NCI-H748 (cell line): ENCODE measurements around the gene FOXF1.

Source experiments
- DNase-seq: peaks from one replicate; lab custom pipeline; 2025; ENCODE audit not compliant: unreplicated experiment; lab: John Stamatoyannopoulos, UW

Gene FOXF1

DNA sequence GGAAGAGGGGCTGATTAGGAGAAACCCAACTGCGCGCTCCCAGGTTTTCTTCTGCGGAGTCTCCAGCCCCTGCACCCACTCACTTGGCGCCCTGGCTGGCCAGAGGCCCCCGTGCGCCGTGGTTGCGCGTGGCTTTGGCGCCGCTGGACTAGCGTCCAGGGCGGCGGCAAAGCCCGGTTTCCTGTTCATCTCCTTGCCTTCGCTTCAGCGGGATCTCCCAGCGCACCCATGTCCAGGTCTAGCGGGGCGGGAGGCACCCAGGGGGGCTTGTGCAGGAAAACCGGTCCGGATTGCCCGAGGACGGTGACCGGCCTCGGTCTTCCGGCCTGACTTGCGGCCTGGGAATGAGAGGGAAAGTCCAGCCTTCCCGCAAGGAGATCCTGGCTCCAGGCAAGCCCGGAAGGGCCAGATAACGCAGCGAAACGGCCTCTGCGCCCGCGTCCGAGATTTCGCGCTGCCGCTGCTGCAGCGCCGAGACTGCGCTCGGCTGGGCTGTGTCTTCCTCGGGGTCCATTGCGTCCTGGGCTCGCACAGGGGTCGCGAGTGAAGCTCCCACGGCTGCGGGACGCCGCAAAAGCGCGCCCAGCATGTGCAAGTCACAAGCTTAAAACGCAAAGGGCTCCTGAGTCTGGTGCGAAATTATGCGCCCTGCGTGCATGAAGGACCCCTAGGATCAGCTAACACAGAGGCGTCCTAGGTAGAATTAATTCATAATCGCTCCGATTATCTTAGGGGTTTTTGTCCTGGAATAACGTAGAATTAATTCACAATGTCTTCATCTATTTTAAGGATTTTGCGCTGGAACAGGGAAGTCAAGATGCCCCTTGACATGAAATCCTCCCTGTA, 5.7 kb downstream of the FOXF1 start:
- DNase-seq = no peak

DNA sequence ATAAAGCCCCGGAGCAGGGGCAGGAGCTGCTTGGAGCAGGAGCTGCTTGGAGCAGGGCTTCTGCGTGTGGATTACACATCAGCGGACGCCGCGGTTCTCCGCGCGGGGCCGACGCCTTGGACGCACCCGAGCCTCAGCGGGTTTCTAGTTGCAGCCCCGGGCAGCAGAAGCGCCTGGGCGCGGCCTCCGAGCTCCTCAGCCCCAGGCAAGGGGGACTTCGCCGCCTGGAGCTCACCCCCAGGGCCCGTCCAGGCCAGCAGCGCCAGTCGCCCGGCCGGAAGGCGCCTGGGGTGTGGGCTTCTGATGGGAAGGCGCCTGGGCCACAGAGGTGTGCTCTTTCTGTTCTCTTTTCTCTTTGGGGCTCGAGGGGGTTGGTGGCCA, 6.3 kb downstream of the FOXF1 start:
- no peak for DNase-seq

DNA sequence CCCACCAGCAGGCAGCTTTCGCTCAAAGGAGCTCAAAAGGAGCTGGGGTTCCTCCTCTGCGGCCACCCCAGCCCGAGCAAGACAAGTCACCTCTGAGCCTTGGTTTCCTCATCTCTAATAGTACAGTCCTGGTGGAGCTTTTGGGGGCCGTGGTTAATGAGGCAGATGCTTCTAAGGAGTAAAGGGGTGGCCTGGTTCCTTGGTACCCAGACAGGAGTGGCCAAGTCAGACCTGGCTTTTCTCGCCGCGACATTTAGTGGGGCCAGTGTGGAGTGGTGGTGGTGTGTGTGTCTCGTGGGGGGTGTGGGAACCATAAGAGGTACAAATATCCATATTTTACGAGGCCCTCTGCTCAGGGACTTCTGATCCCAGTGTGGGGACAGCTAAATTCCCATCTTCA, 6.7 kb downstream of the FOXF1 start:
- no peak for DNase-seq

DNA sequence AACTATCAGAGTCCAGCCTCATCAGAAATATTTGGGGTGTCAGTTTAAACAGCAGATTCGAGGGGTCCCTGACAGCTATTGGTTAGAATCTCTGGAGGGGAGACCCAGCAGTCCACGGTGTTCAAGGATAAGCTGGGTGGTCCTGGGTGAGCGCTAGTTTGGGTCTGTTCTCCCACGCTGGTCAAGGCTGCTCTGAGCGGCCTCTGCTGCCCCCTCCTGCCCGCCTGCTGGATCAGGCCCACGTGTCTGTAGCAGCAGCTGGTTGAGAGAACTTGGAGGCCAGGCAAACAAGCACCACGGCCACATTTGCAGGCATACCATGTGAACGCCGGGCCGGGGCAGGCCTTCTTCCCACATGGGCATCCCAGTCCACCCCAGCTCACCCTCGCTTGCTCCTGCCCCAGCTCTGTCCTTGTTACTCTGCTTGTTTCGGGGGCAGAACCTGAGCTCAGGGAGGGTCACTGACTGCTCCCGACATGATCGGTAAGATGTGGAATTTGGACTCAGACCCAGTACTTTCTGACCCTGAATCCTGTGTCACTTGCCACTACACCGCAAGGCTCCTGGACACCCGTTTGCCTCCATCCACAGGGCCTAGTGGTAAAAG, 7.4 kb downstream of the FOXF1 start:
- DNase-seq = peak; percentile 29

DNA sequence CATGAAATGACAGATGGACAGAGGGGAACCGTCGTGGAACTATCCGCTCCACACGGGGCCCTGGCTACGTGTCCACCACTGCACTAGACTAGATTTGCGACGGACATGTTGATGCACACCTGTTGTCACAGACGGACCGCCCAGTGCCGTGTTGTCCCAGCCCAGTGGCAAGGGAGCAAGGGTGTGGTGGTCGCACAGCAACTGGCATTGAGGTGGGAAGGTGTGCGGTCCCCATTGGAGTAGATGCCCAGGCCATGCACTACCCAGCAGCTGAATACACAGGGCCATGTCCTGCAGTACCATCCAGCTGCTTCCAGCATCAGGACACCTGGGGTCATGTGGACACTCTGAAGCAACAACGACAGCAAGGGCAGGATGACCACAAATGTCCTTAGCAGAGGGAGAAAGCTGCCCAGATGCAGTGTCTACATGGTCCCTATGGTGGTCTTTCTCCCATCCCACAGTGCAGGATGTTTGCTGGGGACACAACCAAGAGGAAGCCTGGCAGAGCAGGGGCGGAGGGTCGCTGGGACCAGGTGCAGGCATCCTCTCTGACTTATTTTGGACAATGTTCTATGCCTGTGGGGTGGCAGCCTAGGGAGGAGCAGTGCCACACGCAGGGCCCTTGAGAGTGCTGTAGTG, 8.8 kb downstream of the FOXF1 start:
- DNase-seq = no peak

DNA sequence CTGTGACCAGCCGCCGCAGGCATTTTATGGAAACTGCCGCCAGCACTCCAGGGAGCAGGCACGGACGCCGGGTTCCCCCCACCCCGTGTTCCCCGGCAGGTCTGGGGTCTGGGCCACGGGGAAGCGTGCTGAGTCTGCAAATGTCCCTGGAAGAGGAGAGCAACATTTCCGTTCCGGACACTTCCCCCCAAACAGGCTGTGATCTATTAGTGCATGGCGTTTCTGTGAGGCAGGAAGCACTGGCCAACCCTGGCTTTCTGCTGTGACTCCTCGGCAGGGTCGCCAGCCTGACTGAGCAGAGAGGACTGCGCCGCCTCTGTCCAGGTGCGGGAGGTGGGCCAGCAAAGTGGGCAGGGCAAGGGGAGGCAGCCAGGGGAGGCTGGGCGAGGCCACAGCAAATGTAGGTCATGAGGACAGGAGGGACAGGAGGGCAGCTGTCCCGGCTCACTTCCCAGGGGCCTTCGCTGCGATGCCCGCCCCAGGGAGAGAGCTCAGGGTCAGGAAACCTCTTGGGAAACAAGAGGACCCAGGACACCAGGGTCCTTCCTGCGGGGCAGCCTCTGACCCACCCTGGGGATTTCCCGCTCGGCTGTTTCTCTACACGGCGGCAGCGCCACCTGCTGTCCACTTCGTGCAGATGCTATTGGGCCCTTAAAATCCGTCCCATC, 9.5 kb downstream of the FOXF1 start:
- peak; percentile 42 for DNase-seq

DNA sequence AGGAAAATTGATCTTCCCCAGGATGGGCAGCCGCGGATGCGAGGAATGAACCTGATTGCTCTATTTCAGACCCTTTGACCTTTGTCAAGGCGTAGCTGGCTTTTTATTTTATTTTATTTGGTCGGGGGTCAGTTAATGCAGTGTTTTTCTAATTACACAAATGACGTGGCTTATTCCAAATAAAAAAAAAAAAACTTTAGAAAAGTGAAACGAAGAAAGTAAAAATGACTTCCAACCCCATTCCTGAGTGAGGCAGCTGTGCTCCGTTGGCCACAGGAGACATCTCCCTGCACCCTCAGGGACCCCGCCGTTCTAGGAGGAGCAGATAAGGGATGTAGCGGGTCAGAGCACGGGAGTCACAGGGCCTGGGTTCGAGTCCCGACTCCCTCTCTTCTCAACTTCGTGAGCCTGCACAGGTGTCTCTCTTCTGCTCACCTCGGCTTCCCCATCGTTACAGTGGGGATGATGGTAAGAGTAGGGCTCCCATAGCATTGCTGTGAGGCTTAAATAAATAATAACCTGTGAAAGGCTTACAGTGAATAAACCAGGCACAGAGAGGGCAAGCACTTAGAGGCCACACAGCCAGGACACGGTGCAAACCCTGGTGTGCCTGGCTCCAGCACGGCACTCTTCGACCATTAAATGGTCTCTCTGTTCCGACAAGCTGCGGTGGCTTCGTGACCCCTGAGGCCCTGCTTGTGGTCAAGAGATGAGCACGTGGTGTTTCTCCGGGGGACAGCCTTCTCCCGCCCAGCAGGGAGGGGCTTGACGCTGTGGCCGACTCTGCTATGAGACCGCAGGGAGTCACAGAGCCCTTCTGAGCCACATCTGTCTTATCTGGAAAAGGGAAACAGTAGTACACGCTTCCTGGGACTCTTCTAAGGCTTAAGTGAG, 10.2 kb downstream of the FOXF1 start:
- DNase-seq = no peak

DNA sequence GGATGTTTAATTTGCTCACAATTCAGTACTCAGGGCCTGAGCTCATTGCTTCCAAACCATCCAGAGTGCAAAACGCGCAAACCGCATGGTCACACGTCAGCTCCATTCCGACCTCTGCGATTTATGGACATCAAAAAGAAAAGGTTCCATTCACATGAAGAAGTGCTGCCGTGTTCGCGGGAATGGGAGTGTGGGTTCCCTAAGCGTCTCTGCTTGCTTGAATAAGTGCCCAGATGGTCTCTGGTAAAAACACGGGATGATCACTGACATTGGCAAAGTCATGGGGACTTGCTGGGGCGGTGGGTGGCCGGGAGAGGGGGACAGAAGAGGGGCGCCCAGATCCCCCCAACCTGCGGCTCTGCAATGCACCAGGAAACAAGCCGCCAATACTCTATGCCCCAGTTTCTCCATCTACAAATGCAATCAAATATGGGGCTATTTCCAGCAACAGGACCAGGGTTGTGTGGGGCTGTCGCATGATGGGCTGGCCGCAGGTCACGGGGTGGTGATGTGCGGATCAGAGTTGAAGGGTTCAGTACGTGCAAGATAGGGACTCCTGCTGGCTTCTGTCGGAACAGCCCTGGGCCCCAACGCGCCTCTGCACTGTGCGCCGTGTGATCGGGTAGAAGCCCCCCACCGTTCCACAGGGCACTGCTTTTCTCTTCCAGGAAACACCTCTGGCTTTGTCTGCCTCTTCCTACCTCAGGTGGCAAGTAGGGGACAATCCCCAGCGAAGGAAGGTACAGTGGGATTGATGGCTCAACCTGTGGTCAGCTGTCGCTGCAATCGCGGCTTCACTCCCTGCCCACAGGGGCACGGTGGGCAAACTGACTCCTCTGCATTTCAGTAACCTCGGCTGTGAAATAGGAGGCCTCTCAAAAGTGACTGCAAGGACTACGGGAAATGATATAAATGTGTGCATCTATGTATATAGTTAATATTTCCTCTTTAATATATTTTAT, 11.2 kb downstream of the FOXF1 start:
- no peak for DNase-seq

DNA sequence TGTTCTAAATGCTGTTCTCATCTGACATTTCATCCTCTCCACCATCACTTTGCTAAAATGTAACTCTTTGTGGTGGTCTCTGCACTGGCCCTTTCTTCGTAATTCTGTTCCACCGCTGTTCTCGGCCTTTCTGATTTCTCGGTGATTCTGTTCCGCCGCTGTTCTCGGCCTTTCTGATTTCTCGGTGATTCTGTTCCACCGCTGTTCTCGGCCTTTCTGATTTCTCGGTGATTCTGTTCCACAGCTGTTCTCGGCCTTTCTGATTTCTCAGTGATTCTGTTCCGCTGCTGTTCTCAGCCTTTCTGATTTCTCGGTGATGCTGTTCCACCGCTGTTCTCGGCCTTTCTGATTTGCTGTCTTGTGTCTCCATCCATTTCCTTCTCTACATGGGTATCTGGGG, 12.3 kb downstream of the FOXF1 start:
- DNase-seq = no peak

DNA sequence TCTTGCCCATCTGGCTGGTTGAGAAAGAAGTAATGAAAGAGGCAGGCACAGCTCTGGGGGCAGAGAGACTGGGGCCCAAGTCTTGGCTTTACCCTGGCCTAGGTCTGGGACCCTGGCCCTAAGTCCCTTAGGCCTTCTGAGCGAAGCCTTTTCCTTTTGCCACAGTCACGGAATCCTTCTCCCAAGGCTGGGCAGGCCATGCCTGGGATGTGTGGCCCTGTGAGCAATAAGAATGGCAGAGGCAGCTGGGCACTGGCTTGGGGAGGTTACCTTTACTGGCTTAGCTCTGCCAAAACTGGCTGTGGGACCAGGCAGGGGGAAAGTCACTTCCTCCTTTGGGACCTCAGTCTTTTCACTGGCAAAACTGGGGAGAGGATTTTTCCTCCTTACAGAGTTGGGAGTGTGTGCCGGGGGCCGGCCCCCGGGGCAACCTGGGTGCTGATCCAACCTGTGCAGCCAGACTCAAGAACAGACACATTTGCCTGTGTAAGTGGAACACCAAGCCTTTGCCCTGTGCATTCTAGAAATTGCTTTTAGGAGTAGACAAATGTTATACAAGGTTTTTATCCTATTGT, 12.9 kb downstream of the FOXF1 start:
- DNase-seq = no peak

DNA sequence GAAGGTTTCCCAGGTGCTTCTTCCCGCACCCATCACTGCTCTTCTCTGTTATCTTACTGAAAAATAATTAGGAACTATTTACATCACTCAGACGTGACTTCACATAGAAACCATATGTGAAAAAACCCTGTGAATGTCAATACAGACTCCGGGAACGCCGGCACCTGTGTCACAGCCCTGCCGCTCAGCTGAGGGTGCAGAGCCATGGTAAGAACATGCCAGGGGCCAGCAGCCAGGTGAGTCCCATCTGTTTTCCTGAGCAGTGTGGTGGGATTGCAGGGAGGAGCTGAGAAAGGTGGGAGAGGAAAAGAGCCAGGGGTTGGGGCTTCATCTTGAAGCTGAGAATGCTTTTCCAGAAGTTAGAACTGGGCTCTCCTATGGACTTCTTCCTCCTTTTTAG, 13.7 kb downstream of the FOXF1 start:
- DNase-seq = peak; percentile 7

DNA sequence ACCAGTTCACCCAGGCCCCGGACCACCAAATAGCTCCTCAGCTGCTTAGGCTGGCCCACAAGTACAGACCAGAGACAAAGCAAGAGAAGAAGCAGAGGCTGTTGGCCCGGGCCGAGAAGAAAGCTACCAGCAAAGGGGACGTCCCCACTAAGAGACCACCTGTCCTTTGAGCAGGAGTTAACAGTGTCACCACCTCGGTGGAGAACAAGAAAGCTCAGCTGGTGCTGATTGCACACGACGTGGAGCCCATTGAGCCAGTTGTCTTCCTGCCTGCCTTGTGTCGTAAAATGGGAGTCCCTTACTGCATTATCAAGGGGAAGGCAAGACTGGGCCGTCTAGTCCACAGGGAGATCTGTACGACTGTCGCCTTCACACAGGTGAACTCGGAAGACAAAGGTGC, 15.4 kb downstream of the FOXF1 start:
- DNase-seq = no peak

DNA sequence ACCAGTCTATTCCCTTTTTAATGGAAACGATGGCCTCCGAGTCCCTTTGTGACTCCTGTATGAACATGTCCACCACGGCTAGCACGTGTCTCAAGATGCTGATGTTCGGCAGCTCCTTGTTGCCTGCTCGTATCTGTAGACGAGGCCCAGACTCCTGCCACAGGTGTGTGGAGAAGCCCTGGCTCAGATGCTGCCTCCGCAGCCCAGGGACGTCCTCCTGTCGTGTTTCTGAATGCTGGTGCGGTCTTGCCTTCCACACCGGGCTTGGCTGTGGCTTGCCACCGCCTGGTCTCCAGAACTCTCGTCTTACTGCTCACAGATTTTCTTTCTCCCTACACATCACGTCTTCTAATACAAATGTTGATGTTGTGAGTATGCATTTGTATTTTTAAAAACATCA, 17.0 kb downstream of the FOXF1 start:
- DNase-seq = no peak

DNA sequence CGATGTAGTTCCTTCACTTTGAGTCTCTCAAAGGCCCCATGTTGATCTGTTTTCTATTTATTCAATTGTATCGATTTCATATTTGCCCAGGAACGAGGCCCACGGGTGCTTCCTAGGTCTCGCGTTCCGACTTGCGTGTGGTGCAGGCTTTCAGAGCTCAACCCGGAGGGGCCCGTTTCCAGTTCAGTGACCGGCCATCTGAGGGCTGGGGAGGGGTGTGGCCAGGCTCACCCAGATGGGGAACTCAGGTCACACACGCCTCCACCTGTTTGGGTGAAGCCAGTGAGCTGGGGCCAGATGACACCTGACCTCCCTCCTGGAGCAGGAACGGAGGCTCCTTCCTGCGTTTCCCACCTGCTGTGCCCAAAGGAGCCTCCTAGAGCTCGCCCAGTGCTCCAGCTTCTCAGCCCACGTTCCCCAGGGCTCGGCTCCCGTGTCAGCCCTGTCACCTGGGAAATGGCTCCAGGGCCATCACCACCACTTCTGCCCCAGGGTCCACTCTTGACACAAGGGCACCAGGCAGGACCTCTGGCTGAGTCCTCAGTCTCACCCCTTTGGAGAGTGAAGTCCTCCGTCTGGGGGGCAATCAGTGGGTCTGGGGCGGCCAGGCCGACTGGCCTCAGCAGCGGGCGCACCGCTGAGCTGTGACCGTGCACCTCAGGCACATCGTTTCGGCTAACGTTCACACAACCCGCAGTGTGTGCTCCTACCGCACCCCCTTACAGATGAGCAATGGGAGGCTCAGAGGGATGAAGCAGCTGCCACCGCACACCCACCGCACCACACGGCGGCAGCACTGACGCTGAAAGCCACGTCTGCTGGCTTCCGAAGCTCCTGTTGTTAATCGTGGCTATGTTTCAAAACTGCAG, 18.0 kb downstream of the FOXF1 start:
- no peak for DNase-seq

DNA sequence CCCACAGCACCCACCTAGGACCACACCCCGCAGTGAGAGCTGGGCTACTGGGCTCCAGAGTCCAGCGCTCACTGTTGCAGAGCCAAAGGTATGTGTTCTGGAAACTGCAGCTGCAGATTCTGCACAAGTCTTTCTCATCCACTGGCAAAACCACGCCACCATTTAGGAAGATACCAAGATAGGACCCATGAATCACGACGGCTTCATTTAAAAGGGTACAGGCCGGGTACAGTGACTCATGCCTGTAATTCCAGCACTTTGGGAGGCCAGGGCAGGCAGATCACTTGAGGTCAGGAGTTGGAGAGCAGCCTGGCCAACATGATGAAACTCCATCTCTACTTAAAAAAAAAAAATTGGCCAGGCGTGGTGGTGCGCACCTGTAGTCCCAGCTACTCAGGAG, 18.8 kb downstream of the FOXF1 start:
- no peak for DNase-seq

DNA sequence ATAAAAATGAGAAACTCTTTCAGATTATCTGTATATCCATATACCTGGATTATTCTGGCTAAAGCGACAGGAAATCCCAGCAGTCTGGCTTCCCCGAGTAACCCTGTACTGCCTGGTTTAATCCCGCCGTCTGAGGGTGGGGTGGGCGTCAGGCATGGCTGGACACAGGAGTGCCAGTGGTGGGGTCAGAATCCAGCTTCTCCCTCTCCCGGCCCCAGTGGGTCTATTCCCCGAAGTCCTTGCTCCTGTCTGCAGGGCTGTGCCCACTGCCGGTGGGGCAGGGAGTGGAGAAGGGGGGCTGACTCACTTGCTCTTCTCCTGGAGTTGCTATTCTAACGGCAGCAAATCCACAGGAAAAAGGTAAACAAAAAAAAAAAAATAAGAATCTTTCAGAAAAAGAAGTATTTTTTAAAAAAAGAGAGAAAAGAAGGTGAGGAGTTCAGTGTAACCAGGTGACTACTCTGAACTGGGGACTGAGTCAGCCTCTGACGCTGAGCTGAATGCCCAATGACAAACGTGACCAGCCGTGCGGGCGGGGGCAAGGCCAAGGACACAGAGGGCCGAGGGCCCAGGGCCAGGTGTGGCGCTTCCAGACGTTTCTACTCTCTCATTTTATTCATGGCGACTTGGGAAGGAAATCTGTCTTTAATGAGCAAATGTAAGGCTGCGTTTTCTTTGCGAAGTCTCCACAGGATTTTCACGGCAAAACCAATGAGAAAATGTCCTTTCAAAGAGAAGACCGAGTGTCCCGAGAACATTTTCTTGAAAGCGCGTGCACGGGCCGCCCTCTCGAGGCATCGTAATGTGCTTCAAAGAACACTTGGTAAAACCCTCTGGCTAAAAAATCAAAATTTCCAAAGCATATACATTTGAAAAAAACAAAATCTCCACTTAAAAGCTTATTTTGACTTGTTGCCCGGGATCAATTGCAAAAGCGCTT, 20.2 kb downstream of the FOXF1 start:
- no peak for DNase-seq

DNA sequence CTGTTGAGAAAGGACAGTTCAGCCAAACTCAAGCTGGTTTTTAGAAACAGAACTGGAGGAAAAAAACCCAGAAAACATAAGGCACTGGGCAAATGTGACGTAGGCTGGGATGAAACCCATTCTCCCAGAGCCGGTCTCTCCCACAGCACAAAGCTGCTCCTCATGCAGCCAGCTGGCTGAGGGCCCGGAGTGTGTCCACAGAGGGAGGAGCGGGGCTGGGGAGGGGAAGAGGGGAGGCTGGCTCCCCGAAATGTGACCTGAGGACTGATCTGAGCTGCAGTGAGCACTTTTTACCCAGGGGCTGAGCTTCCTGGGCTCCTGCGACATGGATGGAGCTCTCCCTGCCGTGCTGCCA, 20.8 kb downstream of the FOXF1 start:
- no peak for DNase-seq
